ENCODE data around the gene PITPNC1.
"Not testable (repeated sequence)": the region's sequence is repeated elsewhere in the genome, so short reads cannot be mapped to it uniquely, and the experiment has no call there.

The PITPNC1 gene

DNA sequence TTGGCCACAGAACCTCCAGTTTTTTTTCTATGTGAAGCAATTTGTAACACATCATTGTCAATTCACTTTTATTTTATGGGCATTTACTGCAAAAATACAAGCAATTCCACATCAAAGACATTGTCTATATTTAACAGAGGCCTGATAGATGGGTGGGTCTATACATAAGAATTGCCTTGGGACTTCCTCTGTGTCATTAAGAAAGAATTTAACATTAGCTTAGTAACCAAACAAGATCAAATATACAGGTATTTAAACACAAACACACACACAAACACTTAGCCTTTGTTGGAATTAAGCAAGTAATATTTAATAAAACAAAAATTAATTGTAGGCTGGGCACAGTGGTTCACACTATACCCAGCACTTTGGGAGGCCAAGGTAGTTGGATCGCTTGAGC, 4.3 kb upstream of the PITPNC1 start:
- DNase-seq, result no peak

- peak; percentile 73 for DNase-seq
Measured at GRCh38 chr17:67374329-67375053, 2.6 kb upstream of the PITPNC1 start.

- no peak for DNase-seq
Measured at GRCh38 chr17:67375054-67375427, 2.0 kb upstream of the PITPNC1 start.

DNA sequence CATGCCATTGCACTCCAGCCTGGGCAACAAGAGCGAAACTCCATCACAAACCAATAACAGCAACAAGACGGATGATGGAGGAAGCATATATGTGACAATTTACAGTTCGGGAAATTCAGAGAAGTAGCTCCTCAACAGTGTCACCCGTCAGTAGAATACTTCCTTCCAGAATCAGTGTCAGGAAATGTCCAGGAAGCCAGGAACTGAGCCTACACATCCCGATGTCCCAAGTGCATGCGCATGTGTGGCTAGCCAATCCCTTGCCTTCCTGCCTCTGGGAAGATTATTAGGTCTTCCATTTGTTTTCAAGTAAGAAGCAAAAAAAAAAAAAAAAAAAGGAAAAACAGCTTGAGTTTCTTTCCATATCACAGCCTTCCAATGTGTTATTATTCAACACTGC, 1.4 kb upstream of the PITPNC1 start:
- no peak for DNase-seq

- no peak for DNase-seq
Measured at GRCh38 chr17:67376415-67376736, 705 bp upstream of the PITPNC1 start.

GRCh38 chr17:67377488-67378453, 690 bp downstream of the PITPNC1 start:
- peak; percentile 51 for DNase-seq

DNA sequence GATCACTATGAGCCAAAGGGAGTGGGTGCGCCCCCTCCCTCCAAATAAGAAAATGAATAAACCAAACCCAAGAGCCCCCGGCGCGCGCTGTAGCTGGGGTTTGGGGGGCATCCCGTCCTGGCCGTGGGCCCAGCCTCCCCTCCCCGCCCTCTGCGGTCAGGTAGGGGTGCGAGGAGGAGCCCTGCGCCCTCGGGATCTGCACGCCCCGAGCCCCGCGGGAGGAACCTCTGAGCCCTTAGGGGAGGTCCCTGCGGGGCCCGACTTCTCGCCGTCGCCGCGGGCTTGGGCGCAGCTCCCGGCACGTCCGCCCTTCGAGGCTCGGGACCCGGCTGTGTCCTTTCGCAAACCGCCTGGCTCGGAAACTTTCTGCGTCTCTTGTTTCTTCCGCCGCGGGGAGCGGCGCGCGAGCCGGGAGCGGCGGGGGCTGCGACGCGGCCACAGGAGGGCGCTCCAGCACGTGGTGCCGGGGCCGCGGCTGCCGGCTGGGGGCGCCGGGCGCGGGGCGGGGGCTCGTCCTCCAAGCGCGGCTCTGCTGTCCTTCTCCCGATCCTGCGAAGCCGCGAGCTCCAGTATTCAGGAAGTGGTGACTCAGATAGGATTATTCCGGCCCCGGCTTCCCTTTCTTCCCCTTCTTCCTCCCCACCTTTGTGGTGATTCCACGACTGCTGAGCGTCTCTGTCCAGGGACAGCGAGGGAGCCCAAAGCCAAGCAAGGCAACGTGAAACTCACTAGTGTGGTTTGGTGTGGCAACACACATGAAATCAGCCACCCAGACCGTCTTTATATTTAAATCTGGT, 1.6 kb downstream of the PITPNC1 start:
- peak; percentile 52 for DNase-seq

- DNase-seq, result no peak
Measured at GRCh38 chr17:67379251-67379630, 2.2 kb downstream of the PITPNC1 start.

DNA sequence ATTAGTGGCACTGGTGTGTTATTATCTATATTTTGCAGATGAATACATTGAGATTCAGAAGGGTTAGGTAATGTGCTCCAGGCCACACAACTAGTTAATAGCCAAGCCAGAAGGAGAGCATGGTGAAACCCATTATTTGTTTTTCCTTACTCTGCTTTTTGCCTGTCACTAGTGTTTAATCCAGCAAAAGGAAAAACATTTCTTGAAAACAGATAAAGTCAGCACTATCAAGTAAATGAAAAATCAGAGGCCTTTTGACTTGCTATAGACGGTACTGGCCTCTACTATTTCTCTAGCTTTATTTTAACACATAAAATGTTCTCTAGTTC, 4.8 kb downstream of the PITPNC1 start:
- no peak for DNase-seq

- no peak for DNase-seq
Measured at GRCh38 chr17:67385122-67385988, 8.3 kb downstream of the PITPNC1 start.

DNA sequence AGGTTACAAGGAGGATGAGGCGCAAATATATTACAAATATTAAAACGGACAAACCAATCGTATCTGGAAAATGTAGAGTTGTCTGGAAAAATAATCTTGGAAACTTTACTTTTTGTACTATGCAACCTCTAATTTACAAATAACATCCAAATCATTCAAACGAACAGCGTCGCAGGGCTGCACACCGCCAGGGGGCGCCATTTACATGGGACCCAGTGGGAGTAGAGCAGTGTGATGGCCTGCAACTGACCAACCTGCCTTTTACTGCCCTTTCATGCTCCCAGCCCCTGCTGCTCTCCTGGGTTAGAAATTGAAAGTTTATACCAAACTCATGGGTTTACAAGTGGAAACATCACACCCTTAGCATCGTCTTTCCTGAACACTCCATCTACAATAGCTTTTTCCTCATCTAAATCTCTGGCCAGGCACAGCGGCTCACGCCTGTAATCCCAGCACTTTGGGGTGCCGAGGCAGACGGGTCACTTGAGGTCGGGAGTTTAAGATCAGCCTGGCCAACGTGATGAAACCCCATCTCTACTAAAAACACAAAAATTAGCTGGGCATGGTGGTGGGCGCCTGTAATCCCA, 10.0 kb downstream of the PITPNC1 start:
- peak; percentile 46 for DNase-seq

GRCh38 chr17:67388536-67388935, 11.5 kb downstream of the PITPNC1 start:
- not testable (repeated sequence) for DNase-seq

DNA sequence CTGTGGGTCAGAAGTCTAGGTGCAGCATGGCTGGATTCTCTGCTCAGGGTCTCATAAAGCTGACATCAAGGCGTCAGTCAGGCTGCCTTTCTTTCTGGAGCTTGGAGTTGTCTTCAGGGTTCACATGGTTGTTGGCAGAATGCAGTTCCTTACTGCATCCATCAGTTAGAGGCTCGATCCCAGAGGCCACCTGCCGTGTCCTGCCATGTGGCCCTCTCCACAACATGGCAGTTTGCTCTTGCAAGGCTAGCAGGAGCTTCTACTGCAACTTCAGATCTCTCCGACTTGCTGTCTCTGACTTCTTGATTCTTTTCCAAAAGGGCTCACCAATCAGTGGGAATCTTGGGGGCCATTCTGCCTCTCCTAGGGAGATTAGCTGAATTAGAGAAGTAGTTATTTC, 11.9 kb downstream of the PITPNC1 start:
- DNase-seq, result no peak

- DNase-seq, result no peak
Measured at GRCh38 chr17:67390006-67390645, 13.0 kb downstream of the PITPNC1 start.

- DNase-seq, result no peak
Measured at GRCh38 chr17:67390646-67391361, 13.7 kb downstream of the PITPNC1 start.

DNA sequence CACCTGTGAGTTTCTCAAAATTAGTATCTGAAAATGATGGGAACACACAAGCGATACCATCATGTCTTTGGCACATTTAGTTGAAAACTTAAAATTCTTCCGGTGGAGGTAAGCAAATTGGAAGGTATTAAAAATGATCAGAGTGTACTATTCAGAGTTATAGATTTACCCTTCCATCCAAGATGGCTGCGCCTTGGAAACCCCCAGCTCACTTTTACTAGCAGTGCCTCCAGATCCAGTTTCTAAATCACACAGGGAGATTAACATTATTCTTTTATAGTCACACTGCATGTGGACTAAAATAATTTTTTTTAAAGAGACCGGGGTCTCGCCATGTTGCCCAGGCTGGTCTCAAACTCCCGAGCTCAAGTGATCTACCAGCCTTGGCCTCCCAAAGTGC, 15.0 kb downstream of the PITPNC1 start:
- no peak for DNase-seq

DNA sequence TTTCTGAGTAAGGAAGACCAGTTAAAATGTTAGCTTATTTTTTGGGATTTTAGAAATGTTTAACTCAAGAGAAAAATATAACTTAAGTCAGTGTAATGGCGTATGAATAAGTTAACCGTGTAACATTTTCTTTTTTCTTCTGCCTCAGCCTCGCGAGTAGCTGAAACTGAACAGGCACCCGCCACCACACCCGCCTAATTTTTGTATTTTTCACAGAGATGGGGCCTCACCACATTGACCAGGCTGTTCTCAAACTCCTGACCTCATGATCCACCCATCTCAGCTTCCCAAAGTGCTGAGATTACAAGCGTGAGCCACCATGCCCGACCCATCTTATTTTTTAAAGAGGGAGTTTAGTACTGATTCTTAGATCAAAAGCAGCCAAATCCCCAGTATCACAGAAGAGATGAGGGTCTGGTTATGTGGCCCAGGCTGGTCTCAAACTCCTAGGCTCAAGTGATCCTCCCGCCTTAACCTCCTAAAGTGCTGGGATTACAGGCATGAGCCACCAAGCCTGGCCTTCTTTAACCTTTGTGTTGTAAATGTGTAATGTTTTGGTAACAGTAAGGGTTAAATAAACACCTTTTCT, 16.8 kb downstream of the PITPNC1 start:
- no peak for DNase-seq

GRCh38 chr17:67399676-67400075, 22.6 kb downstream of the PITPNC1 start:
- no peak for DNase-seq

- no peak for DNase-seq
Measured at GRCh38 chr17:67400193-67400592, 23.1 kb downstream of the PITPNC1 start.

DNA sequence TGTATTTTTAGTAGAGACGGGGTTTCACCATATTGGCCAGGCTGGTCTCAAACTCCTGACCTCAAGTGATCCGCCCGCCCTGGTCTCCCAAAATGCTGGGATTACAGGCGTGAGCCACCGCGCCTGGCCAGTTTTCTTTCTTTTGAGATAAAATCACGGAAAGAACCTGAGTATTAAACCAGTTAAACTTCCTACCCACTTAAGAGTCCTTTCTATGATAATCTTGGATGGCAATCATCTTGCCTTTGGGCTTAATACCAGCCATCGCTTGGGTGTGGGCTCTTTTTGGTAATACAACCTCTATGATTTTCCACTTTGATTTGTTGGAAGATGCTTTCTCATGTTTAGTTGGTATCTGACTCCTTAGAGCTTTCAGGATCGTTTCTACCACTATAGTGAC, 24.0 kb downstream of the PITPNC1 start:
- DNase-seq, result no peak
